HUES6 (cell line): Measurements from ENCODE around the gene SUPT20H.

Experiments used
- H3K27ac ChIP-seq: 2 replicates; pipeline ENCODE4 v1.7.0; 2013; ENCODE audit warnings: low read depth, mild to moderate bottlenecking, low read length, inconsistent platforms
- H3K27me3 ChIP-seq: 2 replicates; pipeline ENCODE4 v1.6.1; 2013; ENCODE audit warnings: low read length; ENCODE audit not compliant: control insufficient read depth, insufficient read depth
- H3K36me3 ChIP-seq: 2 replicates; pipeline ENCODE4 v1.6.1; 2013; ENCODE audit warnings: low read length; ENCODE audit not compliant: control insufficient read depth, insufficient read depth
- H3K4me1 ChIP-seq: 2 replicates; pipeline ENCODE4 v1.6.1; 2013; ENCODE audit warnings: low read length; ENCODE audit not compliant: control insufficient read depth, insufficient read depth
- H3K4me3 ChIP-seq: 2 replicates; pipeline ENCODE4 v1.5.1; 2013; ENCODE audit warnings: low read depth, low read length
- H3K9ac ChIP-seq: one replicate; pipeline ENCODE4 v1.6.1; 2013; ENCODE audit warnings: mild to moderate bottlenecking, low read length
- H3K9me3 ChIP-seq: 2 replicates; pipeline ENCODE4 v1.6.1; 2013; ENCODE audit warnings: low read depth, low read length; ENCODE audit not compliant: control insufficient read depth, insufficient read depth

The SUPT20H gene

DNA sequence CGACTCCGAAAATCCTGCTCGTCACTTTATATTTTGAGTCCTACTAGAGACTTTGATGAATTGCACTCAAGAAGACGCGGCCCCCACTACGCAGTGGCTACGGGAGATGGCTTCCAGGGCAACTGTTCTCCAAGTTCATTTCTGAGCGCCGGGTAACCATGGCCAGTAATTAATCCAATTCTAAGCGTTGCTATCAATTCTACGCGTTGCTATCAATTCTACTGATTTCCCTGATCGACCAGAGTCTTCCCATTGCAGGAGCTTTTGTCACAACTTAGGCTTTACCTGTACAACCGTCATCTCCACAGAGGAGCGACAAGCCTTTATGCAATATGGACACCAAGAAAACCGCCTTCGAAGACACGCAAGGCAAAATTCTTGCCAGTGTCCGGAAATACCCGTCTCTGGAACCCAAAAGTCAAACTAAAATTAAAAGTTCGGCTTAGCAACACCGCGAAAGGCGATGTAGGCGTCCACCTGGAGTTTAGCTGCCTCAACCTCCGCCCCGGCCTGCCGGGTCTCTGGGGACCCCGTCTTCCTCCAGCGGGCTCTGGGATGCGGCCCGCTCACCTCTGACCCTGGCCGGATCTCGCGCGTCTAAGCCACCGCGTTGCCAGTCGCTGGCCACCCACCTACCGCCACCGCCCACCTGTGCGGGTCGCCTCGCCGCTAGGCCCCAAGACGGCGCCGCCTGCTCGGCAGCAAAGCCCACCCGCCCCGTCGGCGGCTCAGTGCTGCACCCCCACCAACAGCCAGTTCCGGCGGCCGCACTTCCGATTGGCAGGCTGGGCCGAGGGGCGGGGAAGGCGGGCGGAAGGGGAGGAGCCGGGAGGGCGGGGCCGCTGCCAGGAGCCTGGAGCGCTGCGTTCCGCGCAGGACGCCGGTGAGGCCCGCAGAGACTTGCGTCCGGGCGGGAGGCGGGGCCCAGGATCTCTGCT lies at the start of gene SUPT20H:
SUPT20H (minus strand) TSS at position 779 of the 938 bp plus-strand sequence. CDS start 8,198 bp downstream, outside the sequence.
- peak within 1 kb of the TSS; percentile 98 for H3K4me3 ChIP-seq
- no peaks in the 10 kb centered on the region for H3K27me3 ChIP-seq
- peak within 1 kb of the TSS; percentile 91 for H3K27ac ChIP-seq
- H3K9me3 ChIP-seq: no peaks in the 10 kb centered on the region; the same call in 1 of the 2 replicates
- peak within 1 kb of the TSS; percentile 95 for H3K9ac ChIP-seq
- peaks cover 4% of the 10 kb centered on the region; the same call in 1 of the 2 replicates for H3K4me1 ChIP-seq
- H3K36me3 ChIP-seq: peaks cover 4% of the 10 kb centered on the region

DNA sequence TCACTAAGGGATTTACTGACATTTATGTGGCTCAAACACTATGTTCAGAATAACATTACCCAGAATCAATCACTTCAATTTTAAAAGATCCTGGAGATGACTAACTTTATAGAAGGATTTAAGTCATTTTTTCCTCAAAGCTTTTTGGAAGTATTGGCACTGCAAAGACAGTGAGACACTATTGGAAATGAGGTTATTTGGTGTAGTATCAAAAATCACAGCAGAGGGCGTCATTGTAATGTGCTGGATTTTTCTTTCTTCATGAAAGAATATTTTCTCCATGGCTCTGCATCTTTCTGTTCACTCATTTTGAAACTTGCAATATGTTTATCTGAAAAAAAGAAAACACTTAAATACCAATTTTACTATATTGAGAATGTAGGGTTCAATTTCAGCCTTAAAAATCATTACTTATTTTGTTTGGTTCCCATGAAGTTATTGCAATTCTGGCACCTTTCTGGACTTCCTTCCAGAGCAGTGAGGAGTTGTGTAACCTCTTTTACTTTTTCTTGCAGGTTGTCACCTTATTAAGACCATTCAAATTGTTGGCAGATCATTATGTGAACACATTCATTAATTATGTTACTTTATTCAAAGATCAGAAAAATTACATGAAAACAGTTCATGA lies 49.7 kb upstream of the SUPT20H start:
- Histone ChIP-seq H3K9me3 (no peaks in the 10 kb centered on the region), H3K4me1 (peaks cover 9% of the 10 kb centered on the region), H3K9ac (no peak overlapping the region), H3K36me3 (no peaks in the 10 kb centered on the region), H3K27ac (no peak overlapping the region), H3K27me3 (no peaks in the 10 kb centered on the region), H3K4me3 (no peak overlapping the region)

DNA sequence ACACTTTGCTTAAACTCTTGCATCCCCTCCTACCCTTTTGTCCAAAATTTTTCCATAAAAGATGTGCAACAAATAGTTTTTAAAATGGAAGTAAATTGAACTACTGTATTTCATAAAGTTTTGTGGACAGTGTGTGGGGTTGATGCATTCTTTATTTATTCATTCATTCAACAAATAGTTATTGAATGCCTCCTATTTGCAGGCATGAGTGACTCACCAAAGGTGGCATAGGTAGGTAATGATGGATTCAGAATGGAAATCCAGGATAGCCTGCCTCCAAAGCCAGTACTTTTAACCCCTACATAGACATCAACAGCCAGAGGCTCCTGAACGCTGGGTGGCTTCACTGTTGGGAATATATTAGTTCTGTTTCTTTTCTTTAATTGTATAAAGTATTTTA lies 48.4 kb upstream of the SUPT20H start:
- no peak overlapping the region for H3K27ac ChIP-seq
- no peak overlapping the region for H3K9ac ChIP-seq
- H3K4me1 ChIP-seq: peaks cover 9% of the 10 kb centered on the region
- H3K36me3 ChIP-seq: no peaks in the 10 kb centered on the region
- no peaks in the 10 kb centered on the region for H3K9me3 ChIP-seq
- H3K4me3 ChIP-seq: no peak overlapping the region
- no peaks in the 10 kb centered on the region for H3K27me3 ChIP-seq

DNA sequence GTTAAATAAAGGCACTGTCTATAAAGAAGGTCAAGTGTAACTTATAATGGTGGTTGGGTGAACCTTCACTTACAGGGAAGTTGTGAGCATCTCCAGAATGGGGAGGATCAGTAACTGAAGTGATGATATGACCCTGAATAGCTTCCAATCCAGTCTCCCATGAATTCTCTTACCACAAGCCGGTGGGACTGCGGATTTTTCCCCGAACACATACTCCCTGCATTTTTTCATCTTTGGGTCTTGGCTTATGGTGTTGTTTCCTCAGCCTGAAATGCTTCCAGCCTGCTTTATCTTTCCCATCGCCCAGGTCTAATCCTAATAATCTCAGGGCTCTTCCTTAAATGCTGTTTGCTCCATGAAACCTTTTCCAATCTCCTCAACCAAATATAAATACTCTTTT lies 48.0 kb upstream of the SUPT20H start:
- no peaks in the 10 kb centered on the region for H3K9me3 ChIP-seq
- peaks cover 9% of the 10 kb centered on the region for H3K4me1 ChIP-seq
- no peak overlapping the region for H3K27ac ChIP-seq
- no peak overlapping the region for H3K9ac ChIP-seq
- H3K4me3 ChIP-seq: no peak overlapping the region
- H3K36me3 ChIP-seq: no peaks in the 10 kb centered on the region
- no peaks in the 10 kb centered on the region for H3K27me3 ChIP-seq

DNA sequence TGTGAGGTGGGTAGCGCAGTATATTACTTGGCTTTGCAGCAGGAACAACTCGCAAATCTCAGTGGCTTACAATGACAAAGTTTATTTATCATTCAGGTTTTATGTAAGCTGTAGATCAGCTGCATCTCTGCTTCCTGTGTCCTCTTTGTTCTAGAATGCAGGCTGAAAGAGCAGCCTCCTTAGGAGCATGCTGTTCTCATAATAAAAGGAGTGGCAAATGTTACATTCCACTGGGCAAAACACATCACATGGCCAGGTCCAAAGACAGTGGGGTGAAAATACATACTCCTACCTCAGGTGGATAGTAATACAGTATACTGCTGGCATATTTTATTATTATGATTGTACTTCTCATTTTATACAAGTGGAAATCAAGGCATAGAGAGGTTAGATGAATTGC lies 47.2 kb upstream of the SUPT20H start:
- H3K27me3 ChIP-seq: no peaks in the 10 kb centered on the region
- H3K27ac ChIP-seq: peak overlapping the region; percentile 8; the same call in 1 of the 2 replicates
- peaks cover 9% of the 10 kb centered on the region for H3K4me1 ChIP-seq
- H3K9ac ChIP-seq: no peak overlapping the region
- H3K4me3 ChIP-seq: no peak overlapping the region
- no peaks in the 10 kb centered on the region for H3K36me3 ChIP-seq
- H3K9me3 ChIP-seq: no peaks in the 10 kb centered on the region

DNA sequence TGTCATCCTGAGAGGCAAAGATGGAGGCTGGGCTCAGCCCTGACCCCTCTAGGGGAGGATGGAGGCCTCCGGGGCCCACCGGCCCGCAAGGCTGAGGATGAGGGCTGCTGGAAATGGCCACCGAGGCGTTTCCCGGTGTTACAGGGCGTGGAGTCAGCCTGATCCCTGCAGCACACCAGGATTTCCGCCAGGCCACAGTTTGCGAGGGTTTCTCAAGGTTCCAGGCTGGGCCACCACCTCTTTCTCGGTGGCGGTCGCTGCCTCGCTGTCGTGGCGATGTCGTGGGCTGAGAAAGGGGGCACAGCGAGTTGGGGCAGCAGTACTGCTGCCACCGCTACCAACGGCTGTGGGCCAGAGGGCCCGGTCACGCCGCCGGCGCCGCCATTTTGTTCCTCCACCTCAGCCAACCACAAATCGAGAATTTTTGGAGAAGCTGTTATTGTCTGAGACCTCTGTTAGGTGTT lies 45.8 kb upstream of the SUPT20H start, which contains the start of gene CSNK1A1L:
CSNK1A1L (minus strand) TSS at position 414 of the 464 bp plus-strand sequence; CDS start at position 6, 408 bp downstream.
- H3K9ac ChIP-seq: no peak within 1 kb of the TSS

DNA sequence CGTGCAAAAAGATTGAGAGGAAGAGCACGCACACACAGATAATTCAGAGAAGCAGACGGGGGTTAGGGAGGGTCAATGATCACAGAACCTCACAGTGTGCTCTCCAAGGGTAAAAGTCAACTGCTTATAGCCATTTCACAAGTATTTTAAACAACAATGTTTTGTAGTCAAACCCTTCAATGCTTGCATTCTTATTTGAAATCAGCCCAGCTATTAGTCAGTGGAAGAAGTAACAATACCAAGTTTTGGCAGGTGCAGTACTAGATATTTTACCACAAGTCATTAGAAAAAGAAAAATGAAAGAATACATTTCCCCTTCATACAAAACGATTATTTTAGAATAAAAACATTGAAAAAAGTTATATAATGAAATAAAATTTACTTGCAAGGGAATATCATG lies 43.4 kb upstream of the SUPT20H start:
- Histone ChIP-seq H3K9me3 (no peaks in the 10 kb centered on the region), H3K9ac (no peak overlapping the region), H3K4me3 (no peak overlapping the region), H3K27ac (no peak overlapping the region), H3K27me3 (no peaks in the 10 kb centered on the region), H3K4me1 (peaks cover 9% of the 10 kb centered on the region), H3K36me3 (no peaks in the 10 kb centered on the region)

More for the DNA sequence above, 45.8 kb upstream of the SUPT20H start, which contains the start of gene CSNK1A1L:
- Histone ChIP-seq H3K4me3 (no peak within 1 kb of the TSS), H3K27ac (peak within 1 kb of the TSS; percentile 8; the same call in 1 of the 2 replicates), H3K36me3 (no peaks in the 10 kb centered on the region), H3K27me3 (no peaks in the 10 kb centered on the region), H3K9me3 (no peaks in the 10 kb centered on the region), H3K4me1 (peaks cover 9% of the 10 kb centered on the region)

DNA sequence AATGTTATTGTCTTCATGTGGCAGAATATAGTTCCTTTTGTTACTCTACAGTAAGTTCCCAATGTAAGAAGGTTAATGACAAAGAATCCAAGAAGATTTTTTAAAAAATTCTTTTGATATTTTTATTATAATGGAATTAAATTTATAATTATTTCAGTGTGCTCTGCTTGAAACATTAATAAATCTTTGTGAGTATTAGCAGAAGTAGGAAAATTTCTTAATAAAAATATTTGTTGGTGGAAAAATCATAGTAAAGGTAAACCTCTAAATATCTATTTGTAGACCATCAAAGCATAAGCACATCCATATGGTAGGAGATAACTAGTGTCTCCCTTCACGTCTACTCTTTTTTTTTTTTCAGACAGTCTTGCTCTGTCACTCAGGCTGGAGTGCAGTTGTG lies 41.7 kb upstream of the SUPT20H start:
- no peaks in the 10 kb centered on the region for H3K27me3 ChIP-seq
- no peak overlapping the region for H3K4me3 ChIP-seq
- no peaks in the 10 kb centered on the region for H3K36me3 ChIP-seq
- no peaks in the 10 kb centered on the region for H3K9me3 ChIP-seq
- H3K27ac ChIP-seq: no peak overlapping the region
- H3K9ac ChIP-seq: no peak overlapping the region
- H3K4me1 ChIP-seq: peaks cover under 1% of the 10 kb centered on the region; the same call in 1 of the 2 replicates

DNA sequence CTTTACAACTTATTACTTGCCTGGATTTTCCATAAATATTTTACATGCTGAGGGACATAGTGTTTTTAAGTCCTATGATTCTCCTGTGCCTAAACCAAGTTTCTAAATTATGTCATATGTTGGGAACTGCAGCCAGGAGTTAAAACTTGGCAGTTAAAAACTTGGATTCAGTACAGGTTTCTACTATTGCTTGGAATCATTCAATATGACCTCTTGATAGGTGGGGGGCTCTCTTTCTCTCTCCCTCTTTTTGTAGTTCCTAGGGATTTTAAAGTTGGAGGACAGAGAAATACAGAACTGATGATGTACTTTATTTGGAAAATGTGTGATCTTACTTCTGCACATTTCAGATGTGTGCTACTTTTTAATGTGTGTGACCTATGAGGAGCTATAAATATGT lies 41.2 kb upstream of the SUPT20H start:
- no peaks in the 10 kb centered on the region for H3K27me3 ChIP-seq
- no peak overlapping the region for H3K9ac ChIP-seq
- H3K9me3 ChIP-seq: no peaks in the 10 kb centered on the region
- no peak overlapping the region for H3K27ac ChIP-seq
- H3K36me3 ChIP-seq: no peaks in the 10 kb centered on the region
- H3K4me1 ChIP-seq: no peaks in the 10 kb centered on the region
- no peak overlapping the region for H3K4me3 ChIP-seq

DNA sequence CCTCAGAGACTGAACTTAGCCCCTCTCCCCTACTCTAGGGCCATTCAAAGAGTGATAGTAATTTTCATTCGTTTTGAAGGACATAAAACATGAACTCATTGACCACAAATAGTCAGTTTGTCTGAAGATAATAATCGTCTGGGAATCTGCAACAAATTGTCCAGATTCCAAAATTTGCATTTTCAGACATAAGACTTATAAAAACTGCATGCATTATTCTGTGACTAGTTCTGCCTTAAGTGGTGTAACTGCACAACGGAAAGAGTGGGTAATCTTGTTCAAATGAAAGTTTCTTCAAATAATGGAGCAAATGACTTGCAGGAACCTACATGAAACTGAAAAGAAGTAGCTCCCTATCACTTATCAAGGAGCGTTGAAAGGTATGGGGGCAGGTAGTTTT lies 37.6 kb upstream of the SUPT20H start:
- Histone ChIP-seq H3K4me1 (no peaks in the 10 kb centered on the region), H3K9ac (no peak overlapping the region), H3K27me3 (no peaks in the 10 kb centered on the region), H3K4me3 (no peak overlapping the region), H3K36me3 (no peaks in the 10 kb centered on the region), H3K9me3 (no peaks in the 10 kb centered on the region), H3K27ac (no peak overlapping the region)

DNA sequence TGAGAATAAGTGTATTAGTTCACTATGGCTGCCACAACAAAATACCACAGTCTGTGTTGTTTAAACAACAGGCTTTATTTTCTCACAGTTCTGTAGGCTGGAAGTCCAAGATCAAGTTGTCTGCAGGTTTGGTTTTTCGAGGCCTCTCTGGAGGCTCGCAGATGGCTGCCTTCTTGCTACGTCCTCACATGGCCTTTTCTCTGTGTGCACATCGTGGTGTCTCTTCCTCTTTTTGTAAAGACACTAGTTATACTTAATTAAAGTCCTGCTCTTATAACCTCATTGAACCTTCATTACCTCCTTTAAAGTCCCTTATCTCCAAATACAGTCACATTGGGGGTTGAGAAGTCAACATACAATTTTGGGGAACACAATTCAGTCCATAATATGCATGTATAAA lies 35.4 kb upstream of the SUPT20H start:
- Histone ChIP-seq H3K27ac (no peak overlapping the region), H3K4me3 (no peak overlapping the region), H3K9me3 (no peaks in the 10 kb centered on the region), H3K9ac (no peak overlapping the region), H3K36me3 (no peaks in the 10 kb centered on the region), H3K4me1 (no peaks in the 10 kb centered on the region), H3K27me3 (no peaks in the 10 kb centered on the region)
